GM12878 (cell line): ENCODE measurements around the gene HSD17B1. TPM values are rescaled to one million over a fixed set of nuclear protein-coding genes. Genes with fewer than 3 reads are reported as not detected.

Experiments
- BMI1 ChIP-seq: fragments of 450-650 bp; IDR thresholded peaks from 2 replicates; pipeline ENCODE4 v1.6.1; 2016; ENCODE audit warnings: mild to moderate bottlenecking, moderate library complexity, borderline replicate concordance
- CBX3 ChIP-seq: fragments of 200-600 bp; sonication (generic); IDR thresholded peaks from 2 replicates; pipeline ENCODE4 v1.6.1; 2016; ENCODE audit warnings: low read depth, borderline replicate concordance
- CBX5 ChIP-seq: sonication (generic); IDR thresholded peaks from 2 replicates; pipeline ENCODE4 v1.6.1; 2016; ENCODE audit warnings: low read depth, moderate library complexity, mild to moderate bottlenecking, inconsistent platforms
- CEBPZ ChIP-seq: fragments of 150-350 bp; IDR thresholded peaks from 2 replicates; pipeline ENCODE4 v1.6.1; 2016; ENCODE audit warnings: low read depth, low read length
- CHD1 ChIP-seq: IDR thresholded peaks from 2 replicates; pipeline ENCODE4 v1.6.1; 2012; ENCODE audit warnings: low read depth, low read length, improper control_type of control experiment
- CHD2 ChIP-seq: IDR thresholded peaks from 2 replicates; pipeline ENCODE4 v1.6.1; 2011; ENCODE audit warnings: low read depth, low read length, improper control_type of control experiment, borderline replicate concordance
- E2F4 ChIP-seq: IDR thresholded peaks from 2 replicates; pipeline ENCODE4 v1.6.1; 2012; ENCODE audit warnings: low read depth, low read length, improper control_type of control experiment
- ETV6 ChIP-seq, 2 experiments: fragments of 450-650 bp in 1 of 2; IDR thresholded peaks in 1 of 2; conservative IDR thresholded peaks in 1 of 2; 2 replicates each; pipeline ENCODE4 v1.6.1; 2014; ENCODE audit warnings: antibody characterized with exemption in 1 of 2, borderline replicate concordance in 1 of 2, low read depth in 1 of 2, mild to moderate bottlenecking in 1 of 2, moderate library complexity in 1 of 2
- FOXM1 ChIP-seq: IDR thresholded peaks from 2 replicates; pipeline ENCODE4 v1.6.1; 2012; ENCODE audit warnings: low read depth, mild to moderate bottlenecking, inconsistent platforms, low read length, moderate library complexity
- HDAC2 ChIP-seq: fragments of 200-600 bp; sonication (generic); IDR thresholded peaks from 2 replicates; pipeline ENCODE4 v1.6.1; 2017
- IKZF2 ChIP-seq, 2 experiments: fragments of 450-650 bp; IDR thresholded peaks; 2 replicates each; pipeline ENCODE4 v1.6.1; 2017; ENCODE audit warnings: mild to moderate bottlenecking in 2 of 2, moderate library complexity in 2 of 2
- KDM1A ChIP-seq: fragments of 200-600 bp; sonication (generic); IDR thresholded peaks from 2 replicates; pipeline ENCODE4 v1.6.1; 2016; ENCODE audit warnings: borderline replicate concordance
- KLF5 ChIP-seq: fragments of 450-650 bp; IDR thresholded peaks from 2 replicates; pipeline ENCODE4 v1.6.1; 2014; ENCODE audit warnings: mild to moderate bottlenecking; ENCODE audit not compliant: partially characterized antibody
- LARP7 ChIP-seq: fragments of 450-650 bp; IDR thresholded peaks from 2 replicates; pipeline ENCODE4 v1.6.1; 2017; ENCODE audit warnings: mild to moderate bottlenecking
- MEF2B ChIP-seq: fragments of 450-650 bp; IDR thresholded peaks from 2 replicates; pipeline ENCODE4 v1.6.1; 2018; ENCODE audit warnings: mild to moderate bottlenecking, moderate library complexity; ENCODE audit not compliant: partially characterized antibody, poor library complexity, severe bottlenecking
- NFYA ChIP-seq: IDR thresholded peaks from 2 replicates; pipeline ENCODE4 v1.6.1; 2011; ENCODE audit warnings: low read depth, mild to moderate bottlenecking, low read length, improper control_type of control experiment, borderline replicate concordance
- NR2F1 ChIP-seq: fragments of 450-650 bp; conservative IDR thresholded peaks from 2 replicates; pipeline ENCODE4 v1.6.1; 2017; ENCODE audit warnings: mild to moderate bottlenecking
- PML ChIP-seq: IDR thresholded peaks from 2 replicates; pipeline ENCODE4 v1.6.1; 2012; ENCODE audit warnings: low read length, inconsistent platforms
- RELA ChIP-seq: fragments of 450-650 bp; IDR thresholded peaks from 2 replicates; pipeline ENCODE4 v1.8.0; 2014; ENCODE audit warnings: borderline replicate concordance; ENCODE audit not compliant: partially characterized antibody
- SMAD5 ChIP-seq: IDR thresholded peaks from 2 replicates; pipeline ENCODE4 v1.6.1; 2016; ENCODE audit warnings: antibody characterized with exemption, low read depth
- SMC3 ChIP-seq: IDR thresholded peaks from 2 replicates; pipeline ENCODE4 v1.6.1; 2011; ENCODE audit warnings: low read length, improper control_type of control experiment, borderline replicate concordance
- ZNF687 ChIP-seq: fragments of 450-650 bp; IDR thresholded peaks from 2 replicates; pipeline ENCODE4 v1.6.1; 2017; ENCODE audit warnings: mild to moderate bottlenecking, moderate library complexity
- ZZZ3 ChIP-seq: IDR thresholded peaks from 2 replicates; pipeline ENCODE4 v1.6.1; 2011; ENCODE audit warnings: low read depth; ENCODE audit not compliant: control insufficient read depth, insufficient read length
- polyA plus RNA-seq, 11 experiments: library from polyadenylated mRNA; depleted of rRNA in 4 of 11; unstranded in 6 of 11; stranded (reverse) in 5 of 11; fragments of >200 nt; fragmentation: Nextera tagmentation in 4 of 11; fragmentation: Illumina TruSeq in 1 of 11; extraction: Ambion mirVana in 4 of 11; extraction: Trizol in 1 of 11; gene quantifications; 1 replicate in 1 of 11; 2 replicates in 10 of 11; pipeline versions ENCODE4 v1.2.1 to v1.2.3, GENCODE V29; 2011 to 2016; ENCODE audit warnings: inconsistent platforms in 2 of 11, missing spikeins in 2 of 11, low read depth in 1 of 11
- total RNA-seq, 4 experiments: library from RNA; depleted of rRNA in 3 of 4; stranded (reverse); fragments of >200 nt in 3 of 4; fragmentation: Illumina TruSeq in 1 of 4; extraction: Trizol in 1 of 4; gene quantifications; 2 replicates each; pipeline versions ENCODE4 v1.2.1 to v1.2.3, GENCODE V29; 2013 to 2021

Gene HSD17B1
- total and polyA plus RNA-seq, 10 of the 15 experiments (the other 5 are each of a cell fraction or from before 2014, with no cell fraction given), result 0.15 to 1.1 (median 0.42) TPM

- TF ChIP-seq ZNF687 (no peak; the same call in 1 of the 2 replicates), BMI1 (no peak), ZZZ3 (no peak), CEBPZ (no peak), SMAD5 (no peak), SMC3 (peak; percentile 51; the same call in 1 of the 2 replicates), ETV6 (conservative IDR thresholded peaks at IDR 0.05 in 1 of 2, IDR thresholded peaks at IDR 0.05 in 1 of 2; ENCODE audit: borderline replicate concordance in 1 of 2, low read depth in 1 of 2) (no peak), KDM1A (no peak), E2F4 (no peak), IKZF2 (IDR thresholded peaks at IDR 0.05) (0 out of 4 replicates have a peak, but pooled peaks of 1 of the 2 experiments have one; percentile 16), CHD1 (no peak), CBX3 (no peak), NR2F1 (peak; percentile 40; the same call in 1 of the 2 replicates), KLF5 (peak; percentile 28), LARP7 (peak; percentile 42; the same call in 1 of the 2 replicates), CHD2 (no peak), NFYA (no peak), RELA (no peak), CBX5 (no peak), MEF2B (peak; percentile 77), FOXM1 (no peak), HDAC2 (no peak), PML (no peak)
These were observed 4.5 kb upstream of the HSD17B1 start (continued) for GRCh38 chr17:42548070-42548837.
